IMR-90 (cell line): ENCODE results near the gene P2RY2.

Experiments
- CEBPB ChIP-seq: IDR thresholded peaks from 2 replicates; pipeline ENCODE4 v1.6.1; 2012; ENCODE audit warnings: low read depth, low read length, improper control_type of control experiment
- CTCF ChIP-seq: conservative IDR thresholded peaks from 2 replicates; pipeline ENCODE4 v1.5.1; 2012; ENCODE audit warnings: mild to moderate bottlenecking, low read depth, low read length, improper control_type of control experiment
- POLR2A ChIP-seq: IDR thresholded peaks from 2 replicates; pipeline ENCODE4 v1.6.1; 2012; ENCODE audit warnings: mild to moderate bottlenecking, low read depth, low read length
- RAD21 ChIP-seq: IDR thresholded peaks from 2 replicates; pipeline ENCODE4 v1.6.1; 2012; ENCODE audit warnings: low read length, improper control_type of control experiment
- SMC3 ChIP-seq: fragments of 150-350 bp; IDR thresholded peaks from 2 replicates; pipeline ENCODE4 v1.6.1; 2016; ENCODE audit warnings: low read depth, mild to moderate bottlenecking, antibody characterized with exemption, low read length, moderate library complexity
- TF ChIP-seq, protein P1 (sequence below): fragments of 150-350 bp; IDR thresholded peaks from 2 replicates; pipeline ENCODE4 v1.6.1; 2016; ENCODE audit warnings: low read depth, mild to moderate bottlenecking, low read length, moderate library complexity, borderline replicate concordance

DNA sequence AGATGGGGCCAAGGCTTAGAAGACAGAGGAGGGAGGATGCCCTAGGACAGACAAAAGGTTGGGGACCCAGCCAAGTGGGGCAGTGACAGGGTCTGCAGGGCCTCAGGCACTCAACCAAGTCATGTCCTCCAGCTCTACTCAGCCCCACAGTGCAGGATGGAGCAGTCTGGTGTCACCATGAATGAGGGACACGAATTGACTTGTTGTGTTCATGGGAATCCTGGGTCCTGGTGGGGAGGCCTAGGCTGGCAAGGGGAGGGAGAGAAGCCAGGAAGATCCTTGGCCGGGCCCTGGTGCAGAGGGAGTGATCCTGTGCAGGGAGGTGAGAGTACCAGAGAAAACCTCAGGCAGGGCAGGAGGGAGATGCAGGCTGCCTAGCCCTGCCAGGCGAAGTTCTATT lies 66.0 kb downstream of the P2RY2 start:
- TF ChIP-seq CTCF = no peak
- no peak for TF ChIP-seq RAD21
- no peak for TF ChIP-seq POLR2A
- no peak for TF ChIP-seq SMC3
- TF ChIP-seq, protein P1, sequence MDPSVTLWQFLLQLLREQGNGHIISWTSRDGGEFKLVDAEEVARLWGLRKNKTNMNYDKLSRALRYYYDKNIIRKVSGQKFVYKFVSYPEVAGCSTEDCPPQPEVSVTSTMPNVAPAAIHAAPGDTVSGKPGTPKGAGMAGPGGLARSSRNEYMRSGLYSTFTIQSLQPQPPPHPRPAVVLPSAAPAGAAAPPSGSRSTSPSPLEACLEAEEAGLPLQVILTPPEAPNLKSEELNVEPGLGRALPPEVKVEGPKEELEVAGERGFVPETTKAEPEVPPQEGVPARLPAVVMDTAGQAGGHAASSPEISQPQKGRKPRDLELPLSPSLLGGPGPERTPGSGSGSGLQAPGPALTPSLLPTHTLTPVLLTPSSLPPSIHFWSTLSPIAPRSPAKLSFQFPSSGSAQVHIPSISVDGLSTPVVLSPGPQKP = no peak
- TF ChIP-seq CEBPB = no peak
